GM04503 (cell line): ENCODE measurements around the gene SLC1A2.

Experiments
- DNase-seq: peaks from one replicate; pipeline ENCODE4 v3.0.0-alpha.2; 2012; ENCODE audit warnings: low read depth

Gene SLC1A2

DNA sequence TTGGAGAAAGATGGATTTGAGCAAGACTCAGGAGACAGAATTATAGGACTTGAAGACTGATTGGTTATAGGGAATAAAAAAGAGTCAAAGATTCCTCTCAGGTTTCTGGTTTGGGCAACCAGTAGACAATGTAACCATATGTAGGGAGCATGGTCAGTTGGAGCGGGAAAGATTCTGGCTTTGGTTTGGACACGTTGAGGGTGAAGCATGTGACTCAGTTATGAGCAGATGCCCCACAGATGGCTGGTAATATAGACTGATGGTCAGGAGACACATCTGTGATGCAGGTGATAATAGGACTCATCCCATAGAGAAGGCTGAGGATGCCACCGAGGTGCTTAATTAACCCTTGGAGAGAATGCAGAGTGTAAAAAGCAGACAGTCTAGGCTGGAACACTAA is 148.3 kb downstream of the SLC1A2 start:
- DNase-seq: no peak

DNA sequence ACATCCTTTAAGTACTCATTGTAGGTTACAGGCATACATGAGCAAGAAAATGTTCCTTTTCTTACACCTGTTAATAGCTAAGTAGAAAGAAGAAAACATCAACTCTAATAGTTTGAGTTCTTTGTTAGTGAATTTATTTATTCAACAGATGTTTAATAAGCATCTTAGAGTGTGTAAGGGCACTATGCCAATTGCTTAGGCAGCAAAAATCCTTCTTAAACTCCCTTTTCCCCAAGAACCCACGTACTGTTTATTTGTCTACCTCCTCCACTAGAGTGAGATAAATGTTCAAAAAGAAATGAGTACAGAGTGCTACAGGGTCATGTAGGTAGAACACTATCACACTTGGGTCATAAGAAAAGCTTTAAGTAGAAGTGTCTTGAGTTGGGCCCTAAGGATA is 149.0 kb downstream of the SLC1A2 start:
- no peak for DNase-seq

DNA sequence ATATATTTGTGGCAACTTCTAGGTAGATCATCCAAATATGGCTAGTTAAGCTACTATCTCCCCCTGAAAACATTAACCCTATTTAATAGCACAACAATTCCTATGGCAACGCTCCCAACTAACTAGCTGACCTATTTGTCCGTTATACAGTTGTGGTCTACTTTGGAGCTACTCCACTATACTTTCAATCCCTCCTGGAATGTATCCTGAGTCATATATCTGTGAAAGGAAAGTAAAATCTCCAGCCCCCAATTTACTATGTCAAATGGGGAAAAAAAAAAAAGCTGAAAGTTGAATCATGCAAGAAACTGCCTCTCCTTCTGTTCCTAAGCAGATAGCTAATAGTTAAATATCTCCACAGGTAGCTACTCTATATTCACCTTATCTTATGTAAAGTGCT is 151.9 kb downstream of the SLC1A2 start:
- peak; percentile 45 for DNase-seq

DNA sequence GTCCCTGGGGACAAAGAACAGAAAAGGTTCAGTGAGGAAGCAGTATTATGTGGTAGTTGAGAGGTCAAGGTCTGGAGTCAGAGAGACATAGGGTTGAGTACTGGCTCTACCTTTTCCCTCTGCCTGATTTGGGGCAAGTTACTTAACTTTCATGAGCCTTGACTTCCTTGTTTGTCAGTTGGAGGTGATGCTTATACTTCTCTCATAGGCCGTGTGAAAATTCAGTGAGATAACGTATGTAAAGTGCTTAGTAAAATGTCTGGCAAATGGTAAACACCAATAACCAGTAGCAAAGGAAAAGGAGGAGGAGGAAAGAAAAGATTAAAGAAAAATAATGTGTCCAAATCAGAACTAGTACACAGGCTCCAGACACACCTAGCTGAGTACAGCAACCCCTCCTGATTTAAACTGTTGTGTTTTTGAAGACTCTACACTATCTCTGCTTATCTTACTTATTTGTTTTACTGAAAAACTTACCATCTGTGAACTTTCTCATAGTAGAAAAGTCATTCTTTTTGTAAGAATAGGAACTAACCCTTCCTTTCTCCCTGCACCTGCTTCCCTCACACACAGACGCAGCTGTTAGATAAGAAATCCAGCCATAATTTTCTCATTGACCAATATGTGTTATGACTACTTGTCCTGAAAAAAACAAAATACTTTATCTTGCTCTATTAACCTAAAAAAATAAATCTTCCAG is 153.5 kb downstream of the SLC1A2 start:
- DNase-seq: no peak

DNA sequence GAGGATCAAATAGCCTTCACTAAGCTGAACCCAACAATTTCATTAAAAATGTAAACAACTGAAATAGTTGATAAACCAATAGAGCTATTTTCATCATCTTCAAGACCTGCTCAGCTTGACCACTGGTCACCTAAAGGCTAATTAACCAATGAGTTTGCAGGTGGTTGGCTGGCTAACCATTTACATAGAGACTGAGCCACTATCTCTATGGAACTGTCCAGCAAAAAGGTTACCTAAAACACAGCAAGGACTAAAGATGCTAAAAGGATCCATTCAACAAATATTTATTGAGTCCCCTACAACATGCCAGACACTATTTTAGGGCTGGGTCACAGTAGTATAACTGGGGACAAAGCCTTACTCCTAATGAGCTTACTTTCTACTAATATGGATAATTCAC is 156.6 kb downstream of the SLC1A2 start:
- DNase-seq: no peak

DNA sequence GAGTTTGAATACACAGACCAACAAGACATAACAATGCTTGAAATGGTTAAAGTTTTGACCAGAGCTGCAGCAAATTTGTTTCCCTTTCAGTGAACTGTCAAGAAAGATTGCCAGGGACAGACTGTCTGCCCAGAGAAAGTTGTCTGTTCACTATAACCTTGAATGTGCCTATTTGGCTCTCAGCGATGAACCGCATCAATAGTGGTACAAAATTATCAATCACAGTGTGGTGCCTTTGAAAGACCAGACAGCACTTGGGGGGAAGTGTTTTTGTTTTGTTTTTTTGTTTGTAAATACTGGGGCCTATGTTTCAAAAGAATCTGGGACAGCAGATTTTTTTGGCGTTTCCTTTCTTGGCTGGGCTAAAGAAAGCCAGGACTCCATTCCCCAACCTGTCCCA is 157.3 kb downstream of the SLC1A2 start:
- DNase-seq: no peak

DNA sequence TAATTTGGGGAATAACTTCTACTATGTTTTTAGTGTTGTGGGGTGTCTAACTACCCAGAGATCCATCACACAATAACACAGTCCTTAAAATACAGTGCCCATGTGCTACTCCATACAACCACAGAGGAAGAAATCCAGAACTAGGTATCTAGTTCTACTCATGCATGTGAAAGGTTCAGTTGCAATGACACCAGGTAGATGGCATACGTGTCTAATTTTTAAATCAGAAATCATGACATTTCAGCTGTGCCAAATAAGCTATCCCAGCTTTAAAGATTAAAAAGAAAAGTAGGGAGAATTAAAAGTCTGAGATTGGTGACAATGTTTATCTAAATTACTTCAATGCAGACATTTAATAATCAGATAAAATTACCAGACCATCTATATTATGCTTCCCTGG is 158.2 kb downstream of the SLC1A2 start:
- no peak for DNase-seq

DNA sequence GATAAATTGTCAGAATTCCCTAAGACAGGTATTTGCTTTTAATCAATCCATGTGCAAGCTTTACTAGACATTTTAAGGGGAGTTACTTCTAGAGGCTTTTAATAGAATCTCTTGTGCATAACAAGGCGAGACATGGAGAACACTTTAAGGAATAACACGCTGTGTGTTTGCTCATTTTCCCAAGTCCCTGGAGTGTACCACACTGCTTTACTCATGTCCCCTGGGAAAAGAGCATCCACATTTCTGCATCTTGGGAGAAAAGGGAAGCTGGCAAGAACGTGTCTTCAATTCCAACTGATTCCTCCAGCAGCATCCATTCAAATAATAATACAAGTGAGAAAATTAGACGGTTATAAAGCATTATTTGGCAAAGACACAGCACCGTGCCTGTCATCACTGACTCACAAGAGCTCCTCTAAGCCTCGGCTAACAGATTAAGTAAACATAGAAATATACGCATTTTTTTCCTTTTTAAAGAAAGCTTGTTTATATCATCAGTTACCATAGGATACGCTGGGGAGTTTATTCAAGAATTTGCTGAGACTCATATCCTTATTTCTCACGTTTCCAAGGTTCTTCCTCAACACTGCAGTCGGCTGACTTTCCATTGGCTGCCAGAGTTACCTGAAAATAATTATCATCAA is 158.9 kb downstream of the SLC1A2 start:
- DNase-seq: peak; percentile 86

DNA sequence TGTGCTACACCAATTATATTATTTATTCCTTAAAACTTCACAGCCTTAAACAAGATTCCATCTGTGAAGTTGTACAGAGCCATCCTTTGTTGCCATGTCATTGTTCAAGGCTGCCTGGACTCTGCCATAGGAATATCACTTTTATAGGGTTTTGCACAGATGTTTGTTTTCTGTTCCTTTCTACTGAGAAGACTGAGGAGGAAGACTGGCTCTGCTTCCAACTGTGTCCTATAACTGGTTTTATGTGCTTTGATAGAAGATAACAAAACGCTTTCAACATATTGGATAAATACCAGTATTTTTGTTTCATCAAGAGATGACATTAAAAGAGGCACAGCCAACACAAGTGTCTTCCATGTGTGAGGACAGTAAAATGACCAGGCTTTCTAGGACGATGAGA is 159.8 kb downstream of the SLC1A2 start:
- DNase-seq: no peak

DNA sequence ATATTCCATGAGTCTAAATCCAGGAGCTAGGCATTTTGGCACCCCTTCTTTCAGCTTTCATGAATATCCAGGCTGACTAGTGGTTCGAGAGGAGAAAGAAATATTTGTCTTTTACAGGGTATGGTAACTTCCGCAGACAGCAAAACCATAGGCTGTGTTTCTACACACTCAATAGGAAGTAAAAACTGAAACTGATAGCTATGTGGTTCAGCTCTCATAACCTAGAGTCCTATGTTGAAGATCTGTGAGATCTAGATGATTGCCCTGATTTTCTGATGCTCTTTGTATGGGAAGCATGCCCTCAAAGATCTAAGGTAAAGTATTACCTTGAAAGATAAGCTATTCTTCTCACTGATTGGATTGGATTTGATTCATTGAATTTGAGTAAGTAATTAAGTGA is 162.1 kb downstream of the SLC1A2 start:
- no peak for DNase-seq

DNA sequence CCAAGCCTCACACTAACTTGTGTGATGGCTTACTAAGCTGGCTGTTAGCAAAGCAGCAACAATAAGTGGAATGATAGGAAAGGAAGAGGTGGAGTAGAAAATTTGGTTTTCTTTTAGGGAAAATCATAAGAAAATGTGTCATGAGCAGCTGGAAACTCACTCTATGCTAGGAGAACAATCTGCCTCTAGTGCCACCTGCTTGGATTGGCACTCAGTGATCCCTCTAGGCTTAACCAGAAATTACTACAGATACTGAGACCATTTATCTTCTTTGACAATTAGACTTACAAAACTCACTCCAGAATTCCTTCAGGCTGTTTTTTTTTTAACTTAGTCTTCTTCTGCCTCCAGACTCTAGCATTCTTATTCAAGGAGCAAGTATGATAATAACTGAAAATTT is 163.1 kb downstream of the SLC1A2 start:
- no peak for DNase-seq

DNA sequence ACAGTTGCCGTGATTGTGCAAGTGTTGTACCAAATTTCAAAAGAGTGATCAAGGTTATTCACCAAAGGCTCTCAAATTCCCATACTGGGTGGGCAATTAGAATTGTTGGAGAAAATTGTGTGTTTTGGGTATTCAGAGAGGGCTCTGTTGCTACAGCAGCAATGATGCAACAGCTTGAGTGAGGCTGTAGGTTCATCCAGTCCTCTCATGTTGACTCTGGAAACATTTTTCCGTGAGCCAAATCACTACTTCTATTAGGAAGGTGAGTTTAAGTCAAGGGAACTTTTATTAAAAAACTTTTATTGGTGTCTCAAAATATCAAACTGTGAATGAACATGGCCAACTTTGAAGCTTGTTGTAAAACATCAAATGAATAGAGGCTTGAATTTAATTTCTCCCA is 163.8 kb downstream of the SLC1A2 start:
- no peak for DNase-seq

DNA sequence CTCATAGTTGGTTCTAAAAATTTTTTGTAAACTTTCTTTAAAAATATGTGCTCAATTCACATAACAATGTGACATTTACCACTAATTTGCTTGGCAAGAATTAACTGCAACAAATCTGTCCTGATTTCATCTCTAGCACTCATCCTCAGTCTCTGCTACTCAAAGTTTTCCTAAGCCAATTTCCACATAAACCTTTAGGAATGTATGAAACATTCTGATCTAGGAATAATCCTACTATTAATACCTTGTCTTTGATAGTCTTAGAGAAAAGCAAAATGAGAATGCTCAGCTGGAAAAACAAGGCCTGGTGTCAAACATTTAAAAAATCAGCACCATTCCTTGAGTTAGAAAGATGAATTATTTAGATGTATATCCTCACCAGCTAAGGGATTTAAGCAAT is 166.1 kb downstream of the SLC1A2 start:
- peak; percentile 59 for DNase-seq

DNA sequence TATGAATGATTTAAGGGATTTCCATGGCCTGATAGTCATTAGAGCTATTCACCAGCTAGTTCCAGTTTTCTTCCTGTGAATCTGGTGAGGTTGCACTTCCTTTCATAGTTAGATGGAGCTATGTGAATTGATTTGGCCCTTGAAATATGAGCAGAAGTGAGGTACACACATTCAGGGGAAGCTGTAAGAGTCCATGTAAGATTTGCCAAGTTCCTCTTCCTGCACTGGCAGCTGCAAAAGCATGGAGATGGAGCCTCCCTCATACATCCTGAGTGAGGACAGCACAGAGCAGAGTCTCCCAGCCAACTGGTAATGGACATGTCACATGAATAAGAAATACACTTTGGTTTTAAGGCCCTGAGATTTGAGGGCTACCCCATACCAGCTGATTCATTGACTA is 168.7 kb downstream of the SLC1A2 start:
- DNase-seq: no peak

DNA sequence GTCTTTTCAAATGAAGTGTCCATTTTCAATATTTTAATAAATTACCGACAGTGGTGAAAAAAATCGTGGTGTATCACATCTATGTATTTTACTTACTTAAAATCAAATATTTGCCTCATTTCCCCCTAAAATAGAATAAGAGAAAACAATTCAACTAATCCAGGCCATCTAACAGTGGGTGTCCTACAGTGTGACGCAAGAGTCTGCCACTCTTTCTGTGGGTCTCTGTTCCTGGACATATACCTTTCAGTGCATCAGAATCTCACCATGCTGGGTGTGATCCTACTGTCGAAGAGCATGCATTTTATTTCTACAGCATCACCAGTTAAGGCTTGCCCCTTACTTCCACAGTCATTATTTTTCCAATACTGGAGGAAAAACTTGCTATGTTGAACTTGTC is 169.2 kb downstream of the SLC1A2 start:
- no peak for DNase-seq

DNA sequence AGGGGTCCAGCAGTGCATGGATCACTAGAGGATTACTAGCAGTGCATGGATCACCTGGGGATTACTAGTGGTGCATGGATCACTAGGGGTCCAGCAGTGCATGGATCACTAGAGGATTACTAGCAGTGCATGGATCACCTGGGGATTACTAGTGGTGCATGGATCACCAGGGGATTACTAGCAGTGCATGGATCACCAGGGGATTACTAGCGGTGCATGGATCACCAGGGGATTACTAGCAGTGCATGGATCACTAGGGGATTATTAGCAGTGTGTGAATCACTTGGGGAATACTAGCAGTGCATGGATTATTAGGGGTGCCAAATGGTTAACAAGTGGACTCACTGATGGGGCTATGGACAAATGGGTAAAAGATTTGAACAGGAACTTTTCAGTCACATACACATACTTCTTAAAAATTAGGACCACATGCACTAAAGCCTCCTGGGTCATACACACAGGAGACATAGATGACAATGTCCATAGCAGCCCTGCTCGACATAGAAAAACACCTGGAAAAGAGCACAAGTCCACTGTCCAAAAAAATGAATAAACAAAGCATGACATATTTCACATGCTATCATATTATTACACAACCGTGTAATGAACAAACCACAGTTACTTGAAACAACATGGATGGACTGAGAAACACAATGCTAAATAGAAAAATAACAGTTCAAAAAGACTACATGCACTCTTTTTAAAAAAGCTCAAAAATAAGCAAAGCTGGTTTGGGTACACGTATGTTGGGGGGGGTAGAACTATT is 170.6 kb downstream of the SLC1A2 start:
- no peak for DNase-seq

DNA sequence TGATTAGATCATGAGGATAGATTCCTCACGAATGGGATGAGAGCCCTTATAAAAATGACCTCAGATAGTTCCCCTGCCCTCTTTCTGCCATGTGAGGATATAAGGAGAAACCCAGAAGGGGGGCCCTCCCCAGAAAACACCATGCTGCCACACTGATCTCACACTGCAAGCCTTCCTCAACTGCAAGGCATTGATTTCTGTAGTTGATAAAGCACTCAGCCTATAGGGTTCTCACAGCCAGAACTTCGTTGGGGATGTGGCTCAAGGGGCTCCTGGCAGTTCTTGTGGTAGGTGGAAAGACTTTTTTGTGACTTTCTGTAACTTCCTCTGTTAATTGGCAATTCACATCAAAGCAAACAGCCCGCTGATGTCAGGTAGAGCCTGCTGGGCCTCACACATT is 171.5 kb downstream of the SLC1A2 start:
- DNase-seq: no peak

DNA sequence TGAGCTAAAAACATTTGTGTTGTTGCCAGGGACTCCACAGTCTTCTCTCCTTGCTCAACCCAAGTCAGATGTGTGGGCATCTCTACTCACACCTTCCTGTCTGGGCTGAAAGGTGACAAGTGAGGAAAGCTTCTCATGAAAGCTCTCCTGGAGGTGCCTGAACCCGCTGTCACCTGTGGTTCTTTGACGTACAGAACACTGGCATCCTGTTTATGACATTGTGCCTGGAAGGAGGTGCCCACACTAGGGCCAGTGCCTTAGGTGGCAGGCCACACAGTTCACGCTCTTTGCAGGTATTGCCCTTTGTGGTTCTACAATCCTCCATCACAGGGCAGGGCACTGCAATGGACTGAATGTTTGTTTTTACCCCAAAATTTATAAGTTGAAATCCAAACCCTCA is 171.9 kb downstream of the SLC1A2 start:
- DNase-seq: no peak

DNA sequence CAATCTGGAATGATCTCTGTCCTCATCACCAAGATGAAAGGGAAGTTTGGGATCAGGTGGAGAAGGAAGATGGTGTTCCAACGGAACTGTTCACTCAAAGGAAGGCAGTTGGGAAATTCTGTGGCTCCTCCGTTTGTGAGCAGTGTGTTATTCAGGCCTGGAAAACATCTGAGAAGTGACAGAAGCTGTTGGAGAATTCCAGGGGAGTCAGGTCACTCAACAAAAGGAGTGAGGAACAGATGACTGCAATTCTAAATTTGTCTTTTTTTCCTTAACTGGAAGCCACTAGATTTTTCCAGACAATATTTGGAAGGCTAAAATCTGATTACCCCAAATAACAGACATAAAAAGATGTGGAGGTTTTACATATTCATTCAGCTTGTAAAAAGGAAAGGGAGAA is 172.6 kb downstream of the SLC1A2 start:
- peak; percentile 55 for DNase-seq

DNA sequence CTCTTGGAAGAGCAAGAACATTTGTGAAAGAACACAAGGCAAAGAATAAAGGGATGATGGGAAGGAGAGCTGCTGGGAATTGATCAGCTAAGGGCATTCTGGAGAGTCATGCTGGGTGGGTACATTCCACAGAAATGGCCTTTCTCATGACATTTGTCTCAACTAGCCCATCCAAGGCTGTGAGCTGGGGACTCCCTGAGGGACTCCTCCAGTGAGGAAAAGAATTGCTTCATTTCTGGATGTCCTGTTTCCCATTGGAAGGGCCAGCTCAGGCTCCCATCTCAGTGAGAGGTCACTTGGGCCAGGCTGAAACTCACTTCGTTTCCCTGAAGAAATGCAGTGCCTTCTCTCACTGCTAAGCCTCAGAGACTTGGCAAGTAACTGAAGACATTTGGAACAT is 173.6 kb downstream of the SLC1A2 start:
- DNase-seq: no peak

DNA sequence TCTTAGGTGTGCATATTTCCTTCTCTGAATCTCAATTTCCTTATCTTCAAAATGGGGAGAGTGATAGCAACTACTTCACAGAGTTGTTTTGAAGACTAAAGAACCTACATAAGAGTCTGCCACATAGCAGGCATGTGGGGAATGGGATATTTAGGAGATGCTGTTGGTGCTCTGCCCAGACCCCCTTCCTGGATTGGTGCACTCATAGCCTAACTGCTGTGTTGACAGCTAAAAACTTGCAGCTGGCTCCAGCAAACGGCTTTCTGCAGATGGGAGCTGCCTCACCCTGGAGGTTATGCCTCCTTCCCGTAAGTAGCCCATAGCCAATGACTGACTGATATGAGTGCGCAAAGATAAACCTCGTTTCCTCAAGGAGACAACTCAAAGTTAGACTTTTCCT is 174.3 kb downstream of the SLC1A2 start:
- no peak for DNase-seq

DNA sequence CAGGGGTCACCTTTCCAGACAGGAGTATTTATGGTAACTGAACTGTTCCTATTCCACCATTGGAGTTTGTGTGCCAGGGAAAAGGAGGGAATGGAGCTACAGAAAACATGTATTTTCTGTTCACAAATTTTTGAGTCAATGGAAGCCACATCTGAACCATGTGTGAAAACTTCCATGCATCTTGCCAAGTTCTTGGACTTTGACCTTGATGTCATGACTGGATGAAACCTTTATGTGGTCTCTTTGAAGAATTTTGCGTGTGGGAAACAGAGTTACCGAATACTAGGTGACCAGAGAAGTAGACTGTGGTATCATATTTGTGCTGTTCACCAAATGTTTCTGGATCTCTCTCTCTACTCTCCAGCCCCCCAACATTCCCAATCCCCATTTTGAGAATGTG is 175.6 kb downstream of the SLC1A2 start:
- DNase-seq: no peak
